Hematopoietic multipotent progenitor cell (in vitro differentiated cells): ENCODE measurements around the gene ZNF526. TPM values are rescaled to one million over a fixed set of nuclear protein-coding genes. Genes with fewer than 3 reads are reported as not detected.
A peak's percentile ranks its signal among the peaks of the same experiment; 100 is the strongest.

Source experiments
- DNase-seq, 3 donors: peaks; one replicate each; pipeline ENCODE4 v3.0.0-alpha.2; 2011 to 2015; ENCODE audit warnings: low read depth in 2 of 3, low spot score in 2 of 3
- total RNA-seq: library from RNA; depleted of rRNA; stranded (reverse); fragments of >200 nt; gene quantifications from one replicate; pipeline ENCODE4 v1.2.3, GENCODE V29; 2012

ZNF526 gene
- total RNA-seq, 1 donor = 16.2 TPM

GRCh38 chr19:42193706-42194105 is 26.4 kb upstream of the ZNF526 start:
- DNase-seq = no peak

- DNase-seq = no peak
Measured at GRCh38 chr19:42196011-42197001, 23.8 kb upstream of the ZNF526 start.

GRCh38 chr19:42197375-42197817 is 22.7 kb upstream of the ZNF526 start:
- peak in 1 of 3 donors; percentile 50 for DNase-seq

- peak in 2 of 3 donors; percentile 73 to 86 for DNase-seq
Measured at GRCh38 chr19:42198676-42199439, 21.3 kb upstream of the ZNF526 start.

- peak in 2 of 3 donors; percentile 63 to 65 for DNase-seq
Measured at GRCh38 chr19:42199440-42200115, 20.5 kb upstream of the ZNF526 start.

- no peak for DNase-seq
Measured at GRCh38 chr19:42200116-42200715, 19.9 kb upstream of the ZNF526 start.

- DNase-seq = peak in 2 of 3 donors; percentile 82 to 89
Measured at GRCh38 chr19:42201489-42202289, 18.4 kb upstream of the ZNF526 start.

- DNase-seq = no peak
Measured at GRCh38 chr19:42202290-42202880, 17.7 kb upstream of the ZNF526 start.

GRCh38 chr19:42203700-42204099 is 16.4 kb upstream of the ZNF526 start:
- DNase-seq = no peak

- no peak for DNase-seq
Measured at GRCh38 chr19:42204664-42205063, 15.4 kb upstream of the ZNF526 start.

- DNase-seq = no peak
Measured at GRCh38 chr19:42206871-42207755, 13.0 kb upstream of the ZNF526 start.

GRCh38 chr19:42207767-42208271 is 12.3 kb upstream of the ZNF526 start:
- no peak for DNase-seq

- DNase-seq = no peak
Measured at GRCh38 chr19:42208612-42209011, 11.5 kb upstream of the ZNF526 start.

- DNase-seq = no peak
Measured at GRCh38 chr19:42212886-42213285, 7.2 kb upstream of the ZNF526 start.

GRCh38 chr19:42214810-42215485 is 5.2 kb upstream of the ZNF526 start:
- no peak for DNase-seq

- DNase-seq = peak in 1 of 3 donors; percentile 44
Measured at GRCh38 chr19:42216653-42217519, 3.2 kb upstream of the ZNF526 start.
